ENCODE measurements around the gene MTA1. TPM values are rescaled to one million over a fixed set of nuclear protein-coding genes. Genes with fewer than 3 reads are reported as not detected.

The MTA1 gene
- total RNA-seq, 1 donor from 2014 or later, result 129 TPM

- intact Hi-C loops (cut with micrococcal nuclease), result no loop called here
These were observed 22.5 kb downstream of the MTA1 start for GRCh38 chr14:105442125-105442524.

DNA sequence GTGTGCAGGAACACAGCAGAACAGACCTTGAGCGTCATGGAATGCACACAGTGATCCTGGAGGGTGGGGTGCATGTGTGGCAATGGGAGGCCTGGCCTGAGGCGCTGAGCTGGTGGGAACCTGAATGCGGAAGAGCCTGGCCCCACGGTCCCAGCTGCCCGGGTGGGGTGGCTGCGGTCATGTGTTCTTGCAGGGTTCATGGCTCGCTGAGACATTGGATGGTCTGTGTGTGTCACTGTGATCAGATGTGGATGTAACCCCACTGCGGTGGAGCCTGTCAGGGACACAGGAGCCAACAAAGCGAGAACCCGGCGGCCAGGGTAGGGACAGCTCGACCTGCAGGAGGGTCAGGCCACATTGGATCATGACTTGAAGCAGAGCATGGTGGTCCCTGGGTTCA, 23.2 kb downstream of the MTA1 start:
- intact Hi-C loops (cut with micrococcal nuclease), result no loop called here

- intact Hi-C loops (cut with micrococcal nuclease), result no loop called here
These were observed 25.2 kb downstream of the MTA1 start for GRCh38 chr14:105444859-105445258.

- intact Hi-C loops (cut with micrococcal nuclease), result no loop called here
These were observed 25.7 kb downstream of the MTA1 start for GRCh38 chr14:105445290-105445689.

- intact Hi-C loops (cut with micrococcal nuclease), result no loop called here
These were observed 26.5 kb downstream of the MTA1 start for GRCh38 chr14:105445901-105446845.

- intact Hi-C loops (cut with micrococcal nuclease), result no loop called here
These were observed 27.3 kb downstream of the MTA1 start for GRCh38 chr14:105446971-105447370.

DNA sequence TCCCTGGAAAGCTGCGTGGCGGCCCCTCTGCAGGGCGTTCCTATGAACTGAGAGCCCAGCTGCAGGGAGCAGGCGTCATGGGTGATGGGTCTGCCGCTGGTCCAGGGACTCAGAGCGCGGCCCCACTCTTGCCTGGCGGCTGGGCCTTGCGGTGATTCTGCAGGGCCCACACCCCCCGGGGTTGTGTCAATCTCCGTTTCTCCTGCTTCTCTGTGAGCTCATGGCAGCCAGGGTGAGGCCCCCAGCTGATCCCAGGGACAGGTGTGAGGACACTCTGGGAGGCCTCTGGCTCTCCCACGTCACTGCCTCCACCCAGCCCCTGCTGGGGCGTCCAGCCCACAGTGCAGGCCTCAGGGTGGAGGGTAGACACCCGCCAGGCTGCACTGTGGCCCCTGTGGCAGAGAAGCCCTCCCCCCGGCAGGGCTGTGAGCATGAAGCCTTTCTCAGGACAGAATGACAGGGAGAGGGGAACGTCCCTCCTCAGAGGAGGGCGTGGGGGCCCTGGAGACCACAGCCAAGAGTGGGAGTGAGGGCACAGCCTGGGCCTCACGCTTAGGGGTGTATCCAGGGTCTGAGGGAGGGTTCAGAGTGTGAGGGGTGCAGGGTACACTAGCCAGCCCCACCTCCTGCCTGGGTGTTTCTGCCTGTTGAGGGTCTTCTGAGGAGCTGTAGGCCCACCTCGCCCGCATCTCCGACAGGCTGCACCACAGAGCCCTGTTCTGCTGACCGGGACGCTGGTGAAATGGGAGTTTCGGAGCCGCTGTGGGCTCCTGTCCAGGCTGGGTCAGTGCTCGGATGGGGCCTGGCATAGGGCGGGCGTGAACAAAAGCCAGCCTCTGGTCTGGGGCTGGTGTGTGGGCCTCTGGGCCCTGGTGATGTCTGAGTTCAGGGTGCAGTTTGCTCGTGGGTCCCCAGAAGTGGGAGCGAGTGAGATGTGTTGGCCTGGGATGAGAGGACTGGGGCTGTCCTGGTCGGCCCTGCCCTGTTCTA, 28.3 kb downstream of the MTA1 start:
- intact Hi-C loops (cut with micrococcal nuclease), result loop anchor here (1.0 to 2.0 kb wide), 3 partner anchors 43 to 79 kb away; partner anchors contain the start of genes TEDC1 and TMEM121

DNA sequence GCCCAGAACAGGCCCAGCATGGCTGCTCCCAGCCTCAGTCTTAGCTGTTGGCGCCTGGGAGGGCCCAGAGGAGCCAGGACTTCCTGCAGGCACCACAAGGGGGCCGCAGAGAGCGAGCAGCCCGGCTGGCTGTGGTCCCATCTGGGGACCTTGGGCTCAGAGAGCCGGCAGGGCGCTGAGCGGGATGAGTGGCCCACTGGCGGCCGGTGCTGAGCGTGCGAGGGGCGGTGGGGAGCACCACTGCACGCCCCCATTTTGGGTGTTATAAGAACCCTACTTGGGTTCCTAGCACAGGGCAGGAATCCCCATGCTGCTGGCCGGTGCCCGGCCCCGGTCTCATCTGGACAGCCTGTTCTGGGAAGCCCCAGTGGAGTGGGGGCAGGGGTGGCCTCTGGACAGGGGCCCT, 29.1 kb downstream of the MTA1 start:
- intact Hi-C loops (cut with micrococcal nuclease), result loop anchor here (1.0 to 2.0 kb wide), 3 partner anchors 43 to 78 kb away; partner anchors contain the start of genes TEDC1 and TMEM121

GRCh38 chr14:105449276-105450122, 29.9 kb downstream of the MTA1 start:
- intact Hi-C loops (cut with micrococcal nuclease), result loop anchor here (2.0 kb wide), 1 partner anchor 77 kb away; the partner anchor contains the start of gene TMEM121

- intact Hi-C loops (cut with micrococcal nuclease), result no loop called here
These were observed 30.5 kb downstream of the MTA1 start for GRCh38 chr14:105450123-105450505.

- intact Hi-C loops (cut with micrococcal nuclease), result no loop called here
These were observed 31.5 kb downstream of the MTA1 start for GRCh38 chr14:105450864-105451720.

GRCh38 chr14:105452963-105453362, 33.3 kb downstream of the MTA1 start:
- intact Hi-C loops (cut with micrococcal nuclease), result no loop called here

- intact Hi-C loops (cut with micrococcal nuclease), result no loop called here
These were observed 34.2 kb downstream of the MTA1 start for GRCh38 chr14:105453847-105454246.

DNA sequence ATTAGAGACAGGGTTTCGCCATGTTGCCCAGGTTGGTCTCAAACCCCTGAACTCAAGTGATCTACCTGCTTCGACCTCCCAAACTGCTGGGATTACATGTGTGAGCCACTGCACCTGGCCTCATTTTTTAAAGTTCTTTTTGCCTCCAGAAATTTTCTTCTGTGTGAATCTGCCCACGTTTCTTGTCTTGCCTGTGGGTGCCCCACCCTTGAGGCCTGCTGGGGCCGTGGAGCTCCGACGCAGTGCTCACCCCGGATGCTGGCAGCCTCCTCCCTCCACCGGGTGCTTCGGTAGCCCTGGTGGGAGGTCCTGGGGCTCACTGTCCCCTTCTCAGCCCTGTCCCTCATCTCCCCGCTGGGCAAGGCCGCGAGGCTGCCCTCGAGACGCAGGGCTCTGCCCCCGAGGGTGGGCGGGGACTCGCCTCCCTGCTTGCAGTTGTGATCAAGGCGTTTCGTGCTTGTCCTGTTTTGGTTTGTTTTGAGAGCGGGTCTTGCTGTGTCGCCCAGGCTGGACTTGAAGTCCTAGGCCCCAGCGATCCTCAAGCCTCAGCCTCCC, 35.5 kb downstream of the MTA1 start:
- intact Hi-C loops (cut with micrococcal nuclease), result no loop called here

DNA sequence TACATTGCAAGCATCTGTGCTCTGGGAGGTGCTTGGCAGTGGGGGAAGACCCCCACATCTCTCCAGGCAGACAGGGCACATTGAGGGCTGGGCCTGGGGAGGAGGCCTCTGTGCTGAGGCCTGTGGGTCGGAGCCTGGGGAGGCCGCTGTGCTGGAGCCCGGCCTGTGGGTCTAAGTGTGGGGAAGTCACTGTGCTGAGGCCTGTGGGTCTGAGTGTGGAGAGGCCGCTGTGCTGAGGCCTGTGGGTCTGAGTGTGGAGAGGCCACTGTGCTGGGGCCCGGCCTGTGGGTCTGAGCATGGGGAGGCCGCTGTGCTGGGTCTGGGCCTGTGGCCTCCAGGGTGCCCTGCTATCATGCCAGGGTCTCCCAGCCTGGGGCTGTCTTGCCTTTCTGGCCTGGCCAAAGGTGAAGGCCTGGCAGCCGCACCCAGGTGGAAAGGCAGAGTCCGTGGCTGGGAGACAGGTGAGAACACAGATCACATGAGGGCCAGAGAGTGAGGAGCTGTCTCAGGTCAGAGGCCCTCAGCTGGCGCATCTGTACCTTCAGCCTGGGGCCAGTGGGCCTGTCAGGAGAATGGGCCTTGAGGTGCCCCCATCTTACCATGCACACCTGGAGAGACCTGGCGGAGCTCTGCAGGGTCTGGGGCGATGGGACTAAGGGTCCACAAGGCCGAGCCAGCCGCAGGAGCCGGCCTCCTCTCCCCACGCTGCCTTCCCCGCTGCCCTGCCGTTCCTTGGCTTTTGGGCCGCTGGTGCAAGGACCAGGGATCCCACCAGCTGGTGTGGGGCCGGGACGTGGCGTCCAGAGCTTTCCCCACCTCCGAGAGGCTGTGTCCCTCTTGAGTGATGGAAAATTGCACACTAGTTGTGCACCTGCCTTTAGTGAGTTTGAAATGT, 36.4 kb downstream of the MTA1 start:
- intact Hi-C loops (cut with micrococcal nuclease), result no loop called here

- intact Hi-C loops (cut with micrococcal nuclease), result no loop called here
These were observed 37.4 kb downstream of the MTA1 start for GRCh38 chr14:105456736-105457617.

DNA sequence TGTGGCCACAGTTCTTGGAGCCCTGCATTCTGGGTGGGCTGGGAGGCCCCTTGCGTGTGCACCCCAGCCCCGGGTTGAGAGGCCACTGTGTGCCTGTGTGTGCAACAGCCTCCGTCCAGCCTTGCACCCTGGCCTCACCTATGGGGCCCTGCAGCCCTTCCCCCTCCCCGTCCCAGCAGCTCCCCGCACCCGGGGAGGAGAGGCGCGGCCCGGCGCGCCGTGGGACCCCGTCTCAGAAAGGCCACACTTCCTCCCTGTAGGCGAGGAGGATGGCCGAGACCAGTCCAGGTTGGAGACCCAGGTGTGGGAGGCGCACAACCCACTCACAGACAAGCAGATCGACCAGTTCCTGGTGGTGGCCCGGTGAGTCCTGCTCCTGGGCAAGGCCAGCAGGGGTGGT, 38.4 kb downstream of the MTA1 start:
- intact Hi-C loops (cut with micrococcal nuclease), result no loop called here

Data from T-helper 2 cell treated with Interferon-gamma antibody and Interleukin-4, amounts not matched to agents 100 ng/mL and 5 ng/mL, for 36 hours (primary cell).